IMR-90 (cell line): ENCODE measurements around the gene RRP8. TPM values are rescaled to one million over a fixed set of nuclear protein-coding genes. Genes with fewer than 3 reads are reported as not detected.

Experiments used
- ATAC-seq: fragments of 200-7000 bp; cut with Tn5 transposase; 2 replicates; pipeline ENCODE4 v1.9.1; 2020; ENCODE audit warnings: low read depth, mild to moderate bottlenecking, moderate library complexity
- BruUV-seq: library from RNA; stranded (reverse); fragments of 400-500 nt; replicated peaks from 2 replicates; lab custom pipeline; 2021; lab: Mats Ljungman, UMichigan
- CTCF ChIA-PET: fragments of 300-600 bp; formaldehyde crosslinking; extraction: SDS; loops from one replicate; lab custom pipeline; 2021; ENCODE audit warnings: antibody characterized with exemption; lab: Yijun Ruan, JAX
- POLR2A ChIA-PET: fragments of 300-600 bp; sonication (Branson Sonifier 250); formaldehyde crosslinking; loops from one replicate; lab custom pipeline; 2022; ENCODE audit warnings: antibody characterized with exemption; ENCODE audit not compliant: unreplicated experiment; lab: Charles Lee
- DNase-seq: peaks from one replicate; pipeline ENCODE4 v3.0.0; 2013
- H2AFZ ChIP-seq: replicated peaks from 2 replicates; pipeline ENCODE3; 2013; ENCODE audit warnings: low read length, mild to moderate bottlenecking; ENCODE audit not compliant: poor library complexity
- H2AK5ac ChIP-seq: 2 replicates; pipeline ENCODE4 v1.6.1; 2013; ENCODE audit warnings: low read depth, low read length, inconsistent platforms
- H2AK9ac ChIP-seq: replicated peaks from 2 replicates; pipeline ENCODE3; 2013; ENCODE audit warnings: mild to moderate bottlenecking, low read depth, low read length, moderate library complexity; ENCODE audit not compliant: poor library complexity
- H2BK120ac ChIP-seq: 2 replicates; pipeline ENCODE4 v1.6.1; 2013; ENCODE audit warnings: low read depth, low read length, inconsistent platforms
- H2BK15ac ChIP-seq: 3 replicates; pipeline ENCODE4 v1.6.1; 2013; ENCODE audit warnings: low read depth, low read length, inconsistent platforms
- H2BK20ac ChIP-seq: 2 replicates; pipeline ENCODE4 v1.6.1; 2013; ENCODE audit warnings: low read depth, mild to moderate bottlenecking, inconsistent platforms, low read length, moderate library complexity
- H2BK5ac ChIP-seq: 2 replicates; pipeline ENCODE4 v1.6.1; 2013; ENCODE audit warnings: mild to moderate bottlenecking, low read depth, low read length, inconsistent platforms; ENCODE audit not compliant: poor library complexity, severe bottlenecking
- H3K14ac ChIP-seq: replicated peaks from 2 replicates; pipeline ENCODE4 v1.6.1; 2013; ENCODE audit warnings: low read depth, low read length, inconsistent platforms
- H3K18ac ChIP-seq: 2 replicates; pipeline ENCODE4 v1.6.1; 2013; ENCODE audit warnings: low read depth, low read length, control low read depth
- H3K23ac ChIP-seq: 2 replicates; pipeline ENCODE4 v1.6.1; 2013; ENCODE audit warnings: low read depth, low read length, inconsistent platforms
- H3K27ac ChIP-seq: 2 replicates; pipeline ENCODE4 v1.5.1; 2013; ENCODE audit warnings: mild to moderate bottlenecking, control low read depth, low read length; ENCODE audit not compliant: insufficient read depth
- H3K27me3 ChIP-seq: 2 replicates; pipeline ENCODE4 v1.6.1; 2013; ENCODE audit warnings: low read length; ENCODE audit not compliant: control insufficient read depth, insufficient read depth
- H3K36me3 ChIP-seq: 2 replicates; pipeline ENCODE4 v1.6.1; 2013; ENCODE audit warnings: low read length, mixed read lengths; ENCODE audit not compliant: control insufficient read depth, insufficient read depth
- H3K4ac ChIP-seq: 2 replicates; pipeline ENCODE4 v1.6.1; 2013; ENCODE audit warnings: low read depth, low read length, inconsistent platforms
- H3K4me1 ChIP-seq: 2 replicates; pipeline ENCODE4 v1.6.1; 2013; ENCODE audit warnings: low read length, mixed read lengths; ENCODE audit not compliant: control insufficient read depth, insufficient read depth
- H3K4me2 ChIP-seq: 2 replicates; pipeline ENCODE4 v1.6.1; 2013; ENCODE audit warnings: low read depth, mild to moderate bottlenecking, control low read depth, low read length, moderate library complexity
- H3K4me3 ChIP-seq: 2 replicates; pipeline ENCODE4 v1.5.1; 2013; ENCODE audit warnings: low read depth, mild to moderate bottlenecking, control low read depth, low read length, moderate library complexity; ENCODE audit not compliant: insufficient read depth
- H3K56ac ChIP-seq: 2 replicates; pipeline ENCODE4 v1.6.1; 2013; ENCODE audit warnings: low read length, inconsistent platforms; ENCODE audit not compliant: insufficient read depth; ENCODE audit errors: extremely low read depth
- H3K79me1 ChIP-seq, 2 experiments: 2 replicates each; pipeline ENCODE4 v1.6.1; 2013; ENCODE audit warnings: low read length in 2 of 2, inconsistent platforms in 1 of 2, low read depth in 1 of 2
- H3K9ac ChIP-seq: 2 replicates; pipeline ENCODE4 v1.6.1; 2013; ENCODE audit warnings: low read depth, low read length, control low read depth
- H3K9me1 ChIP-seq: 2 replicates; pipeline ENCODE4 v1.6.1; 2013; ENCODE audit warnings: low read length, inconsistent platforms; ENCODE audit not compliant: insufficient read depth
- H3K9me3 ChIP-seq: 2 replicates; pipeline ENCODE4 v1.6.1; 2013; ENCODE audit warnings: low read length; ENCODE audit not compliant: control insufficient read depth, insufficient read depth
- H4K20me1 ChIP-seq: 2 replicates; pipeline ENCODE4 v1.6.1; 2013; ENCODE audit warnings: low read length, inconsistent platforms; ENCODE audit not compliant: insufficient read depth
- H4K5ac ChIP-seq: 2 replicates; pipeline ENCODE4 v1.6.1; 2013; ENCODE audit warnings: mild to moderate bottlenecking, low read depth, low read length, control low read depth
- H4K8ac ChIP-seq, 2 experiments: 2 replicates each; pipeline ENCODE4 v1.6.1; 2013; ENCODE audit warnings: low read depth in 2 of 2, low read length in 2 of 2, control low read depth in 1 of 2, inconsistent platforms in 1 of 2
- H4K91ac ChIP-seq: 2 replicates; pipeline ENCODE4 v1.6.1; 2013; ENCODE audit warnings: low read depth, low read length, inconsistent platforms; ENCODE audit not compliant: insufficient read depth
- BHLHE40 ChIP-seq: fragments of 150-350 bp; IDR thresholded peaks from 2 replicates; pipeline ENCODE4 v1.6.1; 2016; ENCODE audit warnings: mild to moderate bottlenecking, low read depth, low read length
- CEBPB ChIP-seq: IDR thresholded peaks from 2 replicates; pipeline ENCODE4 v1.6.1; 2012; ENCODE audit warnings: low read depth, low read length, improper control_type of control experiment
- CHD1 ChIP-seq: IDR thresholded peaks from 2 replicates; pipeline ENCODE4 v1.6.1; 2012; ENCODE audit warnings: low read depth, low read length, improper control_type of control experiment
- FOS ChIP-seq: fragments of 150-350 bp; IDR thresholded peaks from 2 replicates; pipeline ENCODE4 v1.6.1; 2016; ENCODE audit warnings: low read depth, low read length
- MAFK ChIP-seq: IDR thresholded peaks from 2 replicates; pipeline ENCODE4 v1.6.1; 2012; ENCODE audit warnings: low read depth, low read length, improper control_type of control experiment
- MAZ ChIP-seq: IDR thresholded peaks from 2 replicates; pipeline ENCODE4 v1.6.1; 2012; ENCODE audit warnings: low read depth, mild to moderate bottlenecking, low read length, improper control_type of control experiment, moderate library complexity, borderline replicate concordance
- MXI1 ChIP-seq: IDR thresholded peaks from 2 replicates; pipeline ENCODE4 v1.6.1; 2012; ENCODE audit warnings: low read depth, mild to moderate bottlenecking, low read length, moderate library complexity, borderline replicate concordance
- NFE2L2 ChIP-seq: fragments of 150-350 bp; IDR thresholded peaks from 2 replicates; pipeline ENCODE4 v1.6.1; 2016; ENCODE audit warnings: low read depth, mild to moderate bottlenecking, low read length
- POLR2A ChIP-seq: IDR thresholded peaks from 2 replicates; pipeline ENCODE4 v1.6.1; 2012; ENCODE audit warnings: mild to moderate bottlenecking, low read depth, low read length
- RAD21 ChIP-seq: IDR thresholded peaks from 2 replicates; pipeline ENCODE4 v1.6.1; 2012; ENCODE audit warnings: low read length, improper control_type of control experiment
- RCOR1 ChIP-seq: IDR thresholded peaks from 2 replicates; pipeline ENCODE4 v1.6.1; 2012; ENCODE audit warnings: mild to moderate bottlenecking, low read length, improper control_type of control experiment; ENCODE audit not compliant: insufficient replicate concordance
- RFX5 ChIP-seq: IDR thresholded peaks from 2 replicates; pipeline ENCODE4 v1.8.0; 2012; ENCODE audit warnings: low read depth, mild to moderate bottlenecking, low read length, moderate library complexity
- WGBS, 2 experiments: methylation state at CpG; one replicate each; pipeline versions ENCODE4 v1.1.5 to v1.1.7; 2013; ENCODE audit warnings: missing lambda C conversion rate in 2 of 2; ENCODE audit not compliant: insufficient read length in 1 of 2; ENCODE audit errors: extremely low coverage in 2 of 2; 5-methylcytosine and 5-hydroxymethylcytosine counted together
- dilution Hi-C: fragments of 300-500 bp; cut with HindIII; formaldehyde crosslinking; loops from one replicate; pipeline ENCODE4 v1.14.3; 2018; ENCODE audit warnings: low sequenced_read_pairs; ENCODE audit not compliant: unreplicated experiment
- in situ Hi-C: fragments of 300-500 bp; cut with MboI; formaldehyde crosslinking; loops from 3 replicates; pipeline ENCODE4 v1.14.3; 2019; ENCODE audit warnings: low sequenced_read_pairs, inconsistent platforms, mixed read lengths
- intact Hi-C: fragments of 100-400 bp; cut with micrococcal nuclease; formaldehyde crosslinking; loops from 2 replicates; pipeline ENCODE4 v1.10.0; 2022
- polyA plus RNA-seq, 3 experiments: library from polyadenylated mRNA; depleted of rRNA; stranded (reverse); fragments of >200 nt; gene quantifications; 2 replicates each; pipeline ENCODE4 v1.2.3, GENCODE V29; 2012; ENCODE audit warnings: low replicate concordance in 1 of 3
- total RNA-seq: library from RNA; depleted of rRNA; stranded (reverse); fragments of >200 nt; gene quantifications from 2 replicates; pipeline ENCODE4 v1.2.3, GENCODE V29; 2012
- TF ChIP-seq, protein P1 (sequence below): conservative IDR thresholded peaks from 2 replicates; pipeline ENCODE4 v1.5.1; 2012; ENCODE audit warnings: mild to moderate bottlenecking, low read depth, low read length, improper control_type of control experiment
- TF ChIP-seq, protein P2 (sequence below): fragments of 150-350 bp; IDR thresholded peaks from 2 replicates; pipeline ENCODE4 v1.6.1; 2017; ENCODE audit warnings: mild to moderate bottlenecking, antibody characterized with exemption, low read length, low read depth
- TF ChIP-seq, protein P3 (sequence below): fragments of 150-350 bp; IDR thresholded peaks from 2 replicates; pipeline ENCODE4 v1.6.1; 2016; ENCODE audit warnings: low read depth, mild to moderate bottlenecking, low read length, moderate library complexity, borderline replicate concordance

Gene RRP8
- total and polyA plus RNA-seq, 2 of the 4 experiments (the other 2 are of a cell fraction), result 10.8 to 11.5 TPM

- dilution Hi-C loops (no loop called here), in situ Hi-C loops (no loop called here), intact Hi-C loops (no loop called here)
- DNase-seq (no peak), ATAC-seq (no peak)
- Histone ChIP-seq H3K9me3 (no peaks in the 10 kb centered on the region), H3K27ac (no peak overlapping the region), H3K4me1 (no peaks in the 10 kb centered on the region), H2BK15ac (no peak overlapping the region), H4K91ac (no peak overlapping the region), H3K23ac (no peak overlapping the region), H2BK20ac (no peak overlapping the region), H3K36me3 (no peaks in the 10 kb centered on the region), H2BK5ac (no peak overlapping the region), H4K8ac (no peak overlapping the region), H3K4me2 (no peak overlapping the region), H2BK120ac (no peak overlapping the region), H2AFZ (no peak overlapping the region), H3K79me1 (no peaks in the 10 kb centered on the region), H3K27me3 (no peaks in the 10 kb centered on the region), H3K4me3 (no peak overlapping the region), H3K9me1 (no peaks in the 10 kb centered on the region; the same call in 1 of the 2 replicates), H4K20me1 (no peaks in the 10 kb centered on the region), H2AK9ac (no peak overlapping the region), H3K14ac (no peak overlapping the region), H4K5ac (no peak overlapping the region), H3K18ac (no peak overlapping the region), H3K9ac (no peak overlapping the region), H2AK5ac (no peak overlapping the region), H3K4ac (no peak overlapping the region), H3K56ac (no peak overlapping the region)
- TF ChIP-seq FOS, result no peak
- TF ChIP-seq CEBPB, result no peak
- no peak for TF ChIP-seq BHLHE40
- no peak for TF ChIP-seq POLR2A
- TF ChIP-seq RCOR1, result no peak
- TF ChIP-seq MAFK, result no peak
- TF ChIP-seq, protein P1, sequence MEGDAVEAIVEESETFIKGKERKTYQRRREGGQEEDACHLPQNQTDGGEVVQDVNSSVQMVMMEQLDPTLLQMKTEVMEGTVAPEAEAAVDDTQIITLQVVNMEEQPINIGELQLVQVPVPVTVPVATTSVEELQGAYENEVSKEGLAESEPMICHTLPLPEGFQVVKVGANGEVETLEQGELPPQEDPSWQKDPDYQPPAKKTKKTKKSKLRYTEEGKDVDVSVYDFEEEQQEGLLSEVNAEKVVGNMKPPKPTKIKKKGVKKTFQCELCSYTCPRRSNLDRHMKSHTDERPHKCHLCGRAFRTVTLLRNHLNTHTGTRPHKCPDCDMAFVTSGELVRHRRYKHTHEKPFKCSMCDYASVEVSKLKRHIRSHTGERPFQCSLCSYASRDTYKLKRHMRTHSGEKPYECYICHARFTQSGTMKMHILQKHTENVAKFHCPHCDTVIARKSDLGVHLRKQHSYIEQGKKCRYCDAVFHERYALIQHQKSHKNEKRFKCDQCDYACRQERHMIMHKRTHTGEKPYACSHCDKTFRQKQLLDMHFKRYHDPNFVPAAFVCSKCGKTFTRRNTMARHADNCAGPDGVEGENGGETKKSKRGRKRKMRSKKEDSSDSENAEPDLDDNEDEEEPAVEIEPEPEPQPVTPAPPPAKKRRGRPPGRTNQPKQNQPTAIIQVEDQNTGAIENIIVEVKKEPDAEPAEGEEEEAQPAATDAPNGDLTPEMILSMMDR, result no peak
- TF ChIP-seq RFX5, result no peak
- no peak for TF ChIP-seq NFE2L2
- TF ChIP-seq MAZ, result no peak
- TF ChIP-seq RAD21, result no peak
- TF ChIP-seq MXI1, result no peak
- no peak for TF ChIP-seq CHD1
- TF ChIP-seq, protein P2, sequence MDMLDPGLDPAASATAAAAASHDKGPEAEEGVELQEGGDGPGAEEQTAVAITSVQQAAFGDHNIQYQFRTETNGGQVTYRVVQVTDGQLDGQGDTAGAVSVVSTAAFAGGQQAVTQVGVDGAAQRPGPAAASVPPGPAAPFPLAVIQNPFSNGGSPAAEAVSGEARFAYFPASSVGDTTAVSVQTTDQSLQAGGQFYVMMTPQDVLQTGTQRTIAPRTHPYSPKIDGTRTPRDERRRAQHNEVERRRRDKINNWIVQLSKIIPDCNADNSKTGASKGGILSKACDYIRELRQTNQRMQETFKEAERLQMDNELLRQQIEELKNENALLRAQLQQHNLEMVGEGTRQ, result no peak
- TF ChIP-seq, protein P3, sequence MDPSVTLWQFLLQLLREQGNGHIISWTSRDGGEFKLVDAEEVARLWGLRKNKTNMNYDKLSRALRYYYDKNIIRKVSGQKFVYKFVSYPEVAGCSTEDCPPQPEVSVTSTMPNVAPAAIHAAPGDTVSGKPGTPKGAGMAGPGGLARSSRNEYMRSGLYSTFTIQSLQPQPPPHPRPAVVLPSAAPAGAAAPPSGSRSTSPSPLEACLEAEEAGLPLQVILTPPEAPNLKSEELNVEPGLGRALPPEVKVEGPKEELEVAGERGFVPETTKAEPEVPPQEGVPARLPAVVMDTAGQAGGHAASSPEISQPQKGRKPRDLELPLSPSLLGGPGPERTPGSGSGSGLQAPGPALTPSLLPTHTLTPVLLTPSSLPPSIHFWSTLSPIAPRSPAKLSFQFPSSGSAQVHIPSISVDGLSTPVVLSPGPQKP, result no peak
- POLR2A ChIA-PET, result interaction anchor here (0.6 kb wide), 1 partner anchor 32 kb away, joined by 3 read pairs; no protein-coding TSS in a partner anchor
- no CpG with 5 or more reads among the region's 5 CpGs for WGBS, 2 experiments
- CTCF ChIA-PET, result no interaction called here
- no TSS peak for BruUV-seq
Measured at GRCh38 chr11:6554828-6555706, 48.3 kb downstream of the RRP8 start.
